GM18498 (cell line): ENCODE results near the gene DENND2C.
"Not testable (repeated sequence)": the region's sequence is repeated elsewhere in the genome, so short reads cannot be mapped to it uniquely, and the experiment has no call there.

Experiments
- ATAC-seq: cut with Tn5 transposase; IDR thresholded peaks from one replicate; pipeline ENCODE4 v1.9.1; 2021; ENCODE audit warnings: mild to moderate bottlenecking, moderate library complexity; ENCODE audit not compliant: unreplicated experiment

DENND2C gene

GRCh38 chr1:114607223-114607622 lies 62.6 kb downstream of the DENND2C start:
- no peak for ATAC-seq

GRCh38 chr1:114597949-114598348 lies 71.9 kb downstream of the DENND2C start:
- ATAC-seq: no peak

- no peak for ATAC-seq
Observed at GRCh38 chr1:114595602-114596001, 74.2 kb downstream of the DENND2C start.

GRCh38 chr1:114594046-114594445 lies 75.8 kb downstream of the DENND2C start:
- no peak for ATAC-seq

- no peak for ATAC-seq
Observed at GRCh38 chr1:114589122-114589521, 80.7 kb downstream of the DENND2C start.

- no peak for ATAC-seq
Observed at GRCh38 chr1:114588196-114588689, 81.6 kb downstream of the DENND2C start.

- no peak for ATAC-seq
Observed at GRCh38 chr1:114587203-114587991, 82.5 kb downstream of the DENND2C start.

GRCh38 chr1:114586513-114587047 lies 83.3 kb downstream of the DENND2C start:
- ATAC-seq: no peak

GRCh38 chr1:114585231-114585630 lies 84.6 kb downstream of the DENND2C start:
- ATAC-seq: no peak

- ATAC-seq: peak; percentile 99
Observed at GRCh38 chr1:114581335-114582287, 88.2 kb downstream of the DENND2C start, which contains the start of gene BCAS2. Gene BCAS2 (minus strand): TSS chr1:114581615. CDS start chr1:114581591, 24 bp downstream.

- ATAC-seq: no peak
Observed at GRCh38 chr1:114574365-114574764, 95.5 kb downstream of the DENND2C start.

- ATAC-seq: no peak
Observed at GRCh38 chr1:114564141-114564540, 105.7 kb downstream of the DENND2C start.

- ATAC-seq: not testable (repeated sequence)
Observed at GRCh38 chr1:114562978-114563510, 106.8 kb downstream of the DENND2C start.

- ATAC-seq: peak; percentile 55
Observed at GRCh38 chr1:114561333-114561732, 108.5 kb downstream of the DENND2C start.

GRCh38 chr1:114559356-114559755 lies 110.5 kb downstream of the DENND2C start:
- ATAC-seq: no peak

- ATAC-seq: peak; percentile 55
Observed at GRCh38 chr1:114558544-114558943, 111.3 kb downstream of the DENND2C start.

GRCh38 chr1:114554577-114554976 lies 115.3 kb downstream of the DENND2C start:
- no peak for ATAC-seq

- ATAC-seq: no peak
Observed at GRCh38 chr1:114552106-114552639, 117.7 kb downstream of the DENND2C start.

- no peak for ATAC-seq
Observed at GRCh38 chr1:114551400-114551799, 118.4 kb downstream of the DENND2C start.

GRCh38 chr1:114550336-114550735 lies 119.5 kb downstream of the DENND2C start:
- ATAC-seq: no peak

- ATAC-seq: no peak
Observed at GRCh38 chr1:114549137-114549536, 120.7 kb downstream of the DENND2C start.
